ENCODE data around the gene EPM2A.
"Not testable (repeated sequence)": the region's sequence is repeated elsewhere in the genome, so short reads cannot be mapped to it uniquely, and the experiment has no call there.

Gene EPM2A

DNA sequence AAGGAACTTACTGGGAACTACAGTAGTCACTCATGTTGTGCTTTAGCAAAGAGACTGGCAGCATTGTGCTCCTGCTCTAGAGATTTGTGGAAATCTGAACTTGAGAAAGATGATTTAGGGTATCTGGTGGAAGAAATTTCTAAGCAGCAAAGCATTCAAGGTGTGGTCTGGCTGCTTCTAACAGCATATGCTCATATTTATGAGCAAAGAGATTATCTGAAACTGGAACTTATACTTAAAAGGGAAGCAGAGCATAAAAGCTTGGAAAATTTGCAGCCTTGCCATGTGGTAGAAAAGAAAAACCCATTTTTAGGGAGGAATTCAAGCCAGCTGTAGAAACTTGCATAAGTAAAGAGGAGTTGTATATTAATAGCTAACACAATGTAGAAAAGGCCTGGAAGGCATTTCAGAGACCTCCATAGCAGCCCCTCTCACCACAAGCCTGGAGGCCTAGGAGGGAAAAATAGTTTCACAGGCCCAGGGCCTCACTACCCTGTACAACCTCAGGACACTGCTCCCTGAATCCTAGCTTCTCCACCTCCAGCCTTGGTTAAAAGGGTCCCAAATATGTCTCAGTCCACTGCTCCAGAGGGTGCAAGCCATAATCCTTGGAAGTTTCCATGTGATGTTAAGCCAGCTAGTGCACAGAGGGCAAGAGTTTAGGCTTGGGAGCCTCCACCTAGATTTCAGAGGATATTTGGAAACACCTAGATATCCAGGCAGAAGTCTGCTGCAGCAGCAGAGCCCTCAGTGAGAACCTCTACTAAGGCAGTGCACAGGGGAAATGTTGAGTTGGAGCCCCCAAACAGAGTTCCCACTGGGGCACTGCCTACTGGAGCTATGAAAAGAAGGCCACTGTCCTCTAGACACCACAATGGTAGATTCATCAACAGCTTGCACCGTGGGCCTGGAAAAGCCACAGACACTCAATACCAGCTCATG is 6.6 kb downstream of the EPM2A start:
- DNase-seq: no peak

DNA sequence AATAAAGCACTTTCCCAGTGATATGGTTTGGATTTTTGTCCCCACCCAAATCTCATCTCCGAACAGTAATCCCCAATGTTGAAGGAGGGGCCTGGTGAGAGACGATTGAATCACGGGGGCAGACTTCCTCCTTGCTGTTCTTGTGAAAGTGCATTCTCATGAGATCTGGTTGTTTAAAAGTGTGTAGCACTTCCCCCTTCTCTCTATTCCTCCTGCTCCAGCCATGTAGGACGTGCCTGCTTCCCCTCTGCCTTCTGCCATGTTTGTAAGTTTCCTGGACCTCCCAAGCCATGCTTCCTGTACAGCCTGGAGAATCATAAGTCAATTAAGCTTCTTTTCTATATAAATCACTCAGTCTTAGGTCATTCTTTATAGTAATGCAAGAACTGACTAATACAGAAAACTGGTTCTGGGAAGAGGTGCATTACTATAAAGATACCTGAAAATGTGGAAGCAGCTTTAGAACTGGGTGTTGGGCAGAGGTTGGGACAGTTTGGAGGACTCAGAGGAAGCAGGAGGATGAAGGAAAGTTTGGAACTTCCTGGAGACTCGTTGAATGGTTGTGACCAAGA is 7.4 kb downstream of the EPM2A start:
- no peak for DNase-seq

DNA sequence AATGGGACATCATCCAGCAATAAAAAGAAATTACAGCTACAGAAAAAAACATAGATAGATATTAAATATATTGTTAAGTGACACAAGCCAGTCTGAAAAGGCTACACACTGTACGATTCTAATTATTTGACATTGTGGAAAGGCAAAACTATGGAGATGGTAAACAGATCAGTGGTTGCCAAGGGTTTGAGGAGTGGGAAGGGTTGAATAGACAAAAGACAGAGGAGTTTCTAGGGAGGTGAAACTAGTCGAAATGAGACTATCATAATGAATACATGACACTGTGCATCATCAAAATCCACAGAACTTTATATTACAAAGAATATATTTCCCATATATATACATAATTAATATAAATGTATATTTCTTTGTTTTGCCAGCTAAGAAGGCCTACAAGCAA is 9.8 kb downstream of the EPM2A start:
- no peak for DNase-seq

DNA sequence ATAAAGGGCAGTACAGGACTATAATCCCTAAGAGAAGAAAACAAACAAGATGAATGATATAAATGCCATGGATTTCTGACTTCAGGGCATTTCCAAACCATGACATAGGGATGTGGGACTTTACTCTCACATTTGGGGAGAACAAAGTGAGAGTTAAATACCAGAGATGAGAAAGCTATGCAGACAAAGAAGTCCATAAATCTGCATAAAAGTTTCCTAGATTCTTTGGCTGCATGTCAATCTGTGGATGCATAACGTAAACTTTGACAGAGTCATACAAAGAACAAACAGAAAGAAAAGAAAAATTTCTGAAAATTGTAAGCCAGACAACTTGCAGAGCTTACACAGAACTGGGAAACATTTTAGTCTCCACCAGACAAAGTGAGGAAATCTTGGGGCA is 11.7 kb downstream of the EPM2A start:
- no peak for DNase-seq

DNA sequence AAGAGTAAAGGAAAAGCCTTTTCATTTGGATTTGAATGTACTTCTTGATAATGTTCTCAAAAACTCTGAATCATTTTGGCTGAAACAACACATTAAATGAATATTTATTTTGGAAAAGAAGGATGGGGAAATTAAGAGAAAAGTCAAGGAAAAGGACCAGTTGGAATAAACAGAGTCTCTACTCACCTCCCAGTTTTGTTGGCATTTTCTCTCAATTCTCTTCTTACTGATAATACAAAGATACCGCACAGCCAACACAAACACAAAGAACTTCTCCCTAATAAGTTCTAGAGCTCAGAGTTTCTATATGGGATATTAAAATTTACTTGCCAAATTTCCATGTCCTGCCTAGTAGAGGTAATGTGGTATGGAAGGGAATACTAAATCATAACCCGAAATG is 13.1 kb downstream of the EPM2A start:
- DNase-seq: no peak

DNA sequence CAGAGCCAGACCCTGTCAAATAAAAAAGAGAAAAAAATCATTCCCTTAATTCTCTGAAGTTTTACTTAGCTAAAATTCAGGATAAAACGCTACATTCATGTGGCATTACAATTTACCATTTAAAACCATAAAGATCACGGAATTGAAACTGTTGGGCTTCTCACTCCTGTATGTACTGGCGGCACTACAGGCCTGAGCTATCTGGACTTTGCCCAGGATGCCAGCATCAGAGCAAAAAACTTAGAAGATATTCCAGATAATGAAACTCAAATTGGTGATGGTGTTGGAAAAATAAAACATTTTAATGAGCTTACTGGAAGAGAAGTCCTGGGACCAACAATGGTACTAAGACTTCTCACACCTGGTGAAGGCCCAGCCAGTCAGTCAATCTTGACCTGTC is 14.2 kb downstream of the EPM2A start:
- DNase-seq: no peak

DNA sequence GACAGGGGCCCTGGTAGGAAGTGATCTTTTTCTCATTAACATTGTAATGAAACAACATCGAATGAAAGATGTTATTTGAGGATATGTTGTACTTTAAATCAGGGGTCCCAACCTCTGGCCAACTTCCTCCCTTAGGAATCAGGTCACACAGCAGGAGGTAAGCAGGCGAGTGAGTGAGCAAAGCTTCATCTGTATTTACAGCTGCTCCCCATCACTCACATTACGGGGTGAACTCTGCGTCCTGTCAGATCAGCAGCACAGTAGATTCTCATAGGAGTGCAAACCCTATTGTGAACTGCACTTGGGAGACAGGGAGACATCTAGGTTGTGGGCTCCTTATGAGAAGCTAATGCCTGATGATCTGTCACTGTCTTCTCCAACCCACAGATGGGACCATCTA is 19.9 kb downstream of the EPM2A start:
- no peak for DNase-seq

DNA sequence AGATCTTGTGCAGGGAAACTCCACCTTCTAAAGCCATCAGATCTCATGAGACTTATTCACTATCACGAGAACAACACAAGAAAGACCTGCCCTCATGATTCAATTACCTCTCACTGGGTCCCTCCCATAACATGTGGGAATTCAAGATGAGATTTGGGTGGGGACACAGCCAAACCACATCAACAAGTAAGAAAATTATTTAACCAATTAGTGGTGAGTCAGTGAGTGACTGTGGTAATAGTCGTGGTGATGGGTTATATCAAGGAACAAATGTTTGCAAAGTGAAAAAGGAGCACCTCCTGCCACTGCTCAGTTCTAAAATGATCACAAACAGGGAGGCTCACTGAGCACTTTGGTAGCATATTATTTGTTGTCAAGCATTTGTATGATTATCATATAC is 20.6 kb downstream of the EPM2A start:
- no peak for DNase-seq

DNA sequence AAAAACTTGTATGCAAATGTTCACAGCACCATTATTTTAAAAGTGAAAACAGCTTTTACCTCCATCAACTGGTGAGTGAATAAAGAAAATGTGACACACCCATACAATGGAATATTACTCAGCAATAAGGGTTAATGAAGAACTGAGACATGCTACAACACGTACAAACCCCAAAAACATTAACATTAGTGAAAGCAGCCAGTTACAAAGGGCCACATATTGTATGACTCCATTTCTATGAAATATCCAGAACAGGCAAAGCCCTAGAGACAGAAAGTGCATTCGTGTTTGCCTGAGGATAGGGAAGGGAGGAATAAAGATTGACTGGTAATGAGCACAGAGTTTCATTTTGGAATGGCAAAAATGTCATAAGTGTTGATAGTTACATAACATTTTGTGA is 21.5 kb downstream of the EPM2A start:
- no peak for DNase-seq

DNA sequence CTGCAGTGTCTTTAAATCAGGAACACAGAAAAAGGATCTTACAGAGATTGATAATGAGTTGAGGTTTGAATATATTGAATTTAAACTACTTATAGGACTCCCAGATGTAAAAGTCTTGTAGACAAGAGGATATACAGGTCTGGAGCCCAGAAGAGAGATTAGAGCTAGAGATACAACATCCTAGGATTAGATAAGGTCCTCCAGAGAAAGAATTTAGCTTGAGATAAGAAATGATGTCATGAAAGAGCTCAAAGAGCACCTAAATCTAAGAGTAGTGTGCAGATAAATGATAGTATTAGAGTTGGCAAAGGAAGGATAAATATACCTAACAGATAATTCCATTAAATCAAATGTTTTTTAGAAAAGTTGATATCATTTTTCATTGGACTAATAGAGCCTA is 23.9 kb downstream of the EPM2A start:
- no peak for DNase-seq

DNA sequence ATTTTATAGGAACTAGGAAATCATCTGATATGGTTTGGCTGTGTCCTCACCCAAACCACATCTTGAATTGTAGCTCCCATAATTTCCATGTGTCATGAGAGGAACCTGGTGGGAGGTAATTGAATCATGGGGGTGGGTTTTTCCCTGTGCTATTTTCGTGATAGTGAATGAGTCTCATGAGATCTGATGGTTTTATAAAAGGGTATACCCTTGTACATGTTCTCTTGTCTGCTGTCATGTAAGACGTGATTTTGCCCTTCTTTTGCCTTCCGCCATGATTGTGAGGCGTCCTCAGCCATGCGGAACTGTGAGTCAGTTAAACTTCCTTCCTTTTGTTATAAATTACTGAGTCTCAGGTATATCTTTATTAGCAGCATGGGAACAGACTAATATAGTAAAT is 27.9 kb downstream of the EPM2A start:
- no peak for DNase-seq

DNA sequence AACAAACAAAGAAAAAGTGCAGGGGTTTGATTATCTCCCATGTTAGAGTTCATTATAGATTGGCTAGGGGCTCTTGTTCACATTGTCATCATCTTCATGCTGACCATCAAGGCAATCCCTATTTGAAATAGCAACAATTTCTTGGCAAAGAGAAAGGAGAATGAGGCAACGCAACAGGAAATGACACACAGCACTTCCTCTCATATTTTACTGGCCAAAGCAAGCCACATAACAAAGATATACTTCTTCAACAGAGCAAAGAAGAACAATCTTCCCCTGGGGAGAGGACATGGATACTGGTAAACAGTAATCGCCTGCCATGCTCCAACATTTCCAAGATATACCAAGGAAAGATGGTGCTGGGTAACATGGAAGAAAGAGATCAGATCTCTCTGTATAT is 29.8 kb downstream of the EPM2A start:
- peak; percentile 24 for DNase-seq

DNA sequence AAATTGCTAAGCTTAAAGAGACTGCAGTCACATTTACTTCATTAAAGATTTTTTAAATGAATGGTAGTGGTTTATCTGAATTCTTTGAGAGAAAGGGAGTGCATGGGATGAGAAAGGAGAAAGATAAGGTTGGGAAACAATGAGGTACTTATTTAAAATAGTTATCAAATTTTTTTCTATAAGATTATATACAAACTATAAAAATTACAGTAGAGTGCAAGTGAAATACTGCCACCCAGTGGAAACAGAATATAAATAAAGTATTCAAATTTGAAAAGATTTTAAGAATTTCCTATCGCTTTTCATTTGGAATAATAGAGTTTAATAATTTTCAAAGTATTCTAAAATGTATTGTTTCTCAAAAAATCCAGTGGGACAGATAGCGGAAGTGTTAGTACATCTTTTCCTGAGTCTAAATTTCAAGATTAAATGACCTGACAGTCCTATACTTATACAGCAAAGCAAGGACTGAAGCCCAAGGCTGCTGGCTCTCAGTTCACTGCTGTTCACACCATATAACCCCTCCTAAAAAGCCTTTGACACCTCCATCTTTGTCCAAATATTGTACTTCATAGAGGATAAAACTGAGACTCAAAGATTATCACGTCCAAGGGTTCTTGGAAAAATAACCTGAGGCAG is 31.1 kb downstream of the EPM2A start:
- DNase-seq: peak; percentile 48

DNA sequence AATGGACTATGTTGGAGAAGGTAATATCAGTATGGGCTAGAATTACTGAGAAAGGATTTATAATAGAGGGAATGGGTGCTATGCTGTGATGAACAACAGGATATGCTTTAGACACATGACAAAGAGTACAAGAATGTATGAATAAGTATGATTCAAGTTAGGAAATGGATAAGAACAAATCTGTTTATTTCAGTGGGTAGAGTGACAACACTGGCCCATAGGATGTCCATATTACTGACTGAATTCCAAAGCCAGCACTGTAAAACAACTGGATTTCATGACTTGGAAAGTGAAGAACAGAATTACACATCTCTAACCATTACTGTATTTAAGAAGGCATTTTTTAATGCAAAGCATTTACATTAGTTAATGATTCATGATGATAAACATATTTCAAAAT is 35.9 kb downstream of the EPM2A start:
- no peak for DNase-seq

DNA sequence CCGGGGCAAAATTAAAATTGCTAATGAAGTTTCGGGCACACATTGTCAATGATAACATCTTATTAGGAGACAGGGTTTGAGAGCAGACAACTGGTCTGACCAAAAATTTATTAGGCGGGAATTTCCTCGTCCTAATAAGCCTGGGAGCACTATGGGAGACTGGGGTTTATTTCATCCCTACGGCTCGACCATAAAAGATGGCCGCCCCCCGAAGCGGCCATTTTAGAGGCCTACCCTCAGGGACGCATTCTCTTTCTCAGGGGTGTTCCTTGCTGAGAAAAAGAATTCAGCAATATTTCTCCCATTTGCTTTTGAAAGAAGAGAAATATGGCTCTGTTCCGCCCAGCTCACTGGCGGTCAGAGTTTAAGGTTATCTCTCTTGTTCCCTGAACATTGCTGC is 37.9 kb downstream of the EPM2A start:
- not testable (repeated sequence) for DNase-seq

DNA sequence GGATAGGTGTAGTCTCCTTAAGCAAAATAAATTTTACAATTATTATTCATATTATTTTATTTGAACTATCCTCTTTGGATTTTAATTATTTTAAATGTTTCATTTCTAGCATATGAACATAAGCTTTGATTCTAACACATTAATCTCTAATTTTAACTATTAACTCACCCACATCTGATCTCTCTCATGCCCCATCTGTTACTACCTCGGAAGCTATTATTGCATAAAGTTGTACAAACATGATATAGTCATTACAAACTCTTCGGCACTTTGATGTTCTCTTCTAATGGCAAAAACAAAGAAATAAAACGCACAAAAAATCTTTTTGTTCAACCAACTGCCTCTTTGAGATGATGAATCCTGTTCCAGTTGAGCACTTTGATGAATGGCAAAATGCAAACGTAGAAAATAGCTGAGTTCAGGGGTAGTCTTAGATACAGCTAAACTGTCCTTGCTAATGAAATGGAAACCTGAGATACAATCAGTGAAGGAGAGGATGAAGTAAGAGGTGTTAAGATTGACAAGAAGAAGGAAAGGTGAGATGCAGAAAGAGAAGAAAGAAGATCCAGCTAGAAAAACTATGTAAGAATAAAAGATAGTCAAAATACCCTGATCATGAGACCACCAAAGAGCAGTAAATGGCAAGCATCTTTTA is 41.1 kb downstream of the EPM2A start:
- DNase-seq: no peak

DNA sequence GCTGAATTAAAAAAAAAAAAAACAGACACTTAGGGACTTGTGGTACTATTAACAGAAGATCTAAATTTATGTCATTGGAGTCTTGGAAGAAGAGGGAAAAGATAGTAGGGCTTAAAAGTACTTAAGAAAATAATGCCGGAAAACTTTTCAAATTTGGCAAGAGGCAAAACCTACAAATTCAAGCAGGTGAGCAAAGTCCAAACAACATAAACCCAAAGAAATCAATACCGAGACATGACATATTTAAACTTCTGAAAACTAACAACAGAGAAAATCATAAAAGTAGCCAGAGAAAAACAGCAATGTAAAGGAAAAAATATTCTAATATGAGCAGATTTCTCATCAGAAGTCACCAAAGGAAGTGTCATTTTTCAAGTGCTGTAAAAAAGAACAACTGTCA is 44.4 kb downstream of the EPM2A start:
- DNase-seq: no peak

DNA sequence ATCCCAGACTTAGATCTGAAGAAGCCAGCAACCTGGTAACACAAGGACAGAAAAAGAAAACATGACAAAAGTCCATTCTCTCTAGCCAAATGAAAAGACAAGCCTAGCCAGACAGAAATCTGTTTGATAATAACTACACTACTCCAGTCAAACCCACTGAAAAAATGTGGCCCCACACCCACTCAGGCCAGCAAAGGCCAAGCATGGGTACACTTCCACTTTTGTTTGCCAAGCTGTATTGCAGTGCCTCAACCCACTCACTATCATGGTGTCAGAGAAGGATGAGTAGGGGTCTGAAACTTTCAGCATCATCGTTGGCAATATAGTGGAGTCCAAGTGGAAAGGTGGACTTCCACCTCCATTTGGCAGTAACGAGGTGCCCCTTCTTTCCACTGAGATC is 45.8 kb downstream of the EPM2A start:
- DNase-seq: no peak

DNA sequence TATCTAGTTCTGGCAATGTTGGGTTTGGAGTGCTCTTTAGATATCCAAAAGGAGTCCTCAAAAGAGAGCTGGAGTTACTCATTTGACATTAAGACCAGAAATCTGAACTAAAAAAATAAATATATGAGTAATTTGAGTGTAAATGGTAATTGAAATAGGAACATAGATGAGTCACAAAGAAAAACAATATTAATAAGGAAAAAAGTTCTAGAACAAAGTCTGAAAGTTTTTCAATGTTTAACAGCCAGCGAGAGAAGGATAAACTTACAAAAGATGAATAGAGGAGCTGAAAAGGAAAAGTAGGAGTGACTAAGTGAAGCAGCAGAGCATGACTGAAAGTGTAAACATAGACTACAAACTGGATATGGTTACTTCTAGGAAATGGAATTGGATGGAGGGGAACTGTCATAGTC is 46.8 kb downstream of the EPM2A start:
- DNase-seq: no peak

DNA sequence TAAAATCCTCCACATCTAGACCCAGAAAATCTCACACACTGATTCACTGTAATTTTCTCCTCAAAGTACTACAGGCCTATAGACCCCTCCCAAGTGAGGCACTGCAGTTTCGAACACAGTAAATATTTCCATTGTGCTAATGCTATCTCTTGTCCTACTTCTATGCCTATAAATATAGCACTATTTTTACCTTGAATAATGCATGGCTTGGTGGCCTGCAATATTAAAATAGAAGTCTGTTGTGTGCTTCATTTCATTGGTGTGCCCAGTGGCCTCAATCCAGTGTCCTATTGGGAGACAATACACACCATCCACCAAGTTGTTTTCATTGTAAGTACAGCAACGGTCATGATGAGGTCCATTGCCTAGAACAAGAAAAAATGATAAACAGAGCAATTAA is 49.4 kb downstream of the EPM2A start:
- no peak for DNase-seq

DNA sequence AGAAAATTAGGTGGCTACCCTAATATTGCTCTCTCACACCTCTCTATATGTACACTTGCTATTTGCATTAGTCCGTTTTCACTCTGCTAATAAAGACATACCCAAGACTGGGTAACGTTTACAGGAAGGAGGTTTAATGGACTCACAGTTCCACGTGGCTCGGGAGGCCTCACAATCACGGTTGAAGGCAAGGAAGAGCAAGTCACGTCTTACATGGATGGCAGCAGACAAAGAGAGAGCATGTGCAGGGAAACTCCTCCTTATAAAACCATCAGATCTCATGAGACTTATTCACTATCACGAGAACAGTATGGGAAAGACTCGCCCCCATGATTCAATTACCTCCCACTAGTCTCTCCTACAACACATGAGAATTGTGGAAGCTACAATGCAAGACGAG is 53.4 kb downstream of the EPM2A start:
- no peak for DNase-seq

DNA sequence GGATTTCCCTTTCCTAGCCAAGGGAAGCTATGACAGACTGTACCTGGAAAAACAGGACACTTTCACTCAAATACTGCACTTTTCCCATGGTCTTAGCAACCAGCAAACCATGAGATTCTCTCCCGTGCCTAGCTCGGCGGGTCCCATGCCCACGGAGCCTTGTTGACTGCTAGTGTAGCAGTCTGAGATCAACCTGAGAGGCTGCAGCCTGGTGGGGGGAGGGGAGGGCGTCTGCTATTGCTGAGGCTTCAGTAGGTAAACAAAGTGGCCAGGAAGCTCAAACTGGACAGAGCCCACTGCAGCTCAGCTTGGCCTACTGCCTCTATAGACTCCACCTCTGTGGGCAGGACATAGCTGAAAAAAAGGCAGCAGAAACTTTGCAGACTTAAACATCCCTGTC is 61.8 kb downstream of the EPM2A start:
- DNase-seq: no peak

DNA sequence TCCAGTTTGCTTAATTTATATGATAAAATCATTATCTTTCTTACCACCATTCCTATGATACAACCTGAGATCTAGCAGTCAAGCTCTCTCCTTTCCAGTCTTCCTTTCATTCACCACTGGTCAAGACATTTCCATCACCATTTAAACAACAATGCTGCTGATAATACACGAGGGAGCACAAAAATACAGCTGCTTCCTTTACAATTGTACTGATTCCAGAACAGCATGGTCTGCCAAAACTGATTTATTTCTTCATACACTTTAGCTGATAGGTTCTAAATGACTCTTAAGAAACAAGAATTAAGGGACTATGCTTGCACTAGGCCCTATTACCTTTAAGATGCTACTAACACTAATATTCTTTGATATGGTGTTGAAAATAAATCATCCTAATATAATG is 65.0 kb downstream of the EPM2A start:
- DNase-seq: no peak

DNA sequence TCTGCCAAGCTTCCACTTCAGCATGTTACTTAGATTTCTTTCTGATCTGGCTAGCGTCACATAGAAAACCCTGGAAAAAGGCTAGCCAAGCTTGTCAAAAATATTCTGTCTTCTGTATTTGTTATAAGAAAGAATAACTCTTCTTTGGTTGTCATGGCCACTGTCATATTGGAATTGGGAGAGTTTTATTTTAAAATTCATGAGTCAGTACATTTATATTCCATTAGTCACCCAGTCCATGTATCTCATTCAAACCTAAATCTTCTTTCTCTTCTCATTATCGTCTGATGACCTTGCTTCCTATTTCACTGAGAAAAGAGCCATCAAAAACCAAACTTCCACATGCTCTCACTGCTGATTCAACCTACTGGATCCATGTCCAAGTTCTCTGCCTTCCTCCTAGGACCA is 65.7 kb downstream of the EPM2A start:
- DNase-seq: no peak

Measured in hematopoietic multipotent progenitor cell treated with erythropoietin and hydrocortisone succinate and interleukin-3 and kit ligand, for 6 days (in vitro differentiated cells).